ENCODE results near the gene WDR7.
"Not testable (repeated sequence)": the region's sequence is repeated elsewhere in the genome, so short reads cannot be mapped to it uniquely, and the experiment has no call there.

The WDR7 gene

GRCh38 chr18:56654280-56654679 is 3.1 kb downstream of the WDR7 start:
- not testable (repeated sequence) for DNase-seq (ENCODE audit: low read depth in 2 of 2)

DNA sequence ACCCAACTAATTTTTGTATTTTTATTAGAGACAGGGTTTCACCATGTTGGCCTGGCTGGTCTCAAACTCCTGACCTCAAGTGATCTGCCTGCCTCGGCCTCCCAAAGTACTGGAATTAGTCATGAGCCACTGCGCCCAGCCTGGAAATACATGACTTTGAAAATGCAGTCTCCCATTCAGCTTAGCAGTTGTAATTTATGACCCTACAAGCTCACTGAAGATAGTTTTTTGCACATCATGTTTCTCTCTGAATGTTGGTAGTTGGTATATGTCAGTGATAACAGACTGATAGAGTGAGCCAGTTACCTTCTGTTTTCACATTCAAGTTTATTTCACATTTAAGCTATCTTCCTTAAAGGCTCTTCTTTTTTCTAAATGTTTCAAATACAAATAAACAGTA is 7.1 kb downstream of the WDR7 start:
- no peak for DNase-seq (ENCODE audit: low read depth in 2 of 2)

- no peak for DNase-seq (ENCODE audit: low read depth in 2 of 2)
Measured at GRCh38 chr18:56659111-56659510, 8.0 kb downstream of the WDR7 start.

DNA sequence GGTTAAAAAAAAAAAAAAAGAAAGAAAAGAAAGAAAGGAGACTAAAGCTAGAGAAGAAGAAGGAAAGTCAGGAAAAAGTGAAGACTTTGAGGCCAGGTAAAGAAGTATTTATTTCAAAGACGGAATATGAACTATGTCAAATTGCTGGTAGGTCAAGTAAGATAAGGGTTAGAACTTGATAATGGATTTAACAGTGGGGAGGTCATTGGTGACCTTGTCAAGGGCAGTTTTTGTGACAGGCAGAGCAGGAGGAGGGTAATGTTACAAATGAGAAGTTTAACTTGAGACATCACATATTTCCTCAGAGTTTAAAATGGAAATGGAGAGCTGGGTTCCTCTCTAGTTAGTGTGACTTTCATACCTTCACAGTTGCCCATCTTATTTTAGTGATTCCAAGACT is 9.5 kb downstream of the WDR7 start:
- DNase-seq (ENCODE audit: low read depth in 2 of 2), result no peak

- no peak for DNase-seq (ENCODE audit: low read depth in 2 of 2)
Measured at GRCh38 chr18:56661360-56662062, 10.4 kb downstream of the WDR7 start.

DNA sequence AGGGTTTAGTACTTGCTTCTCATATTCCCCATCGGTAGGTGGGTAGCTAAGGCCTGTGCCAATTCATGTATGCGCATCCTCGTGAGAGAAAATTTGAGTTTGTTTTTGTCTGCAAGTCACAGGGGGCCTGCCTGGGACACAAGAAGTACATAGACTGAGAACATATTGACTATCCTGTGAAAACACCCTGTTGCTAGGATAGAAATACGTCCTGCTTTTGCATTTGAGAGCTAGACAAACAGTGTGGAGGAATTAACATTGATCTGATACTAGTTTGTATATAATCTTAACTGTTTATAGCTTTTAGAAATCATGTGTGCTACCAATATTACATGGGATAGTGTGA is 10.9 kb downstream of the WDR7 start:
- no peak for DNase-seq (ENCODE audit: low read depth in 2 of 2)

DNA sequence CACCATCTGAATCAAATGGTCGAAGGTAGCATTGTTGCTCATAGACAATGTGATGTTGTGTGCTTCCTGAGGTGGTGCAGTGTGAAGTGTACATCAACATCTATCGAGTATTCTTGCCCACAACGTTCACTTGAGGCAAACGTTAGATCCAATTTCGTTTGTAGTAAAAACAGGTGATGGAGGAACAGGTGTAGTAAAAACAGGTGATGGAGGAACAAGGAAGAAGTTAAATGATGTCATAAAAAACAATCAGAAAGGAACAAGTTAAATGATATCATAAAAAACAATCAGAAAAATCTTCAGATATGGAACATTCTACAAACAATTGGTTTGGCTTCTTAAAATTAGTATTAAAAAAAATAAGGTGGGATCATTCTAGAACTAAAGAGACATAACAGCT is 11.3 kb downstream of the WDR7 start:
- no peak for DNase-seq (ENCODE audit: low read depth in 2 of 2)

DNA sequence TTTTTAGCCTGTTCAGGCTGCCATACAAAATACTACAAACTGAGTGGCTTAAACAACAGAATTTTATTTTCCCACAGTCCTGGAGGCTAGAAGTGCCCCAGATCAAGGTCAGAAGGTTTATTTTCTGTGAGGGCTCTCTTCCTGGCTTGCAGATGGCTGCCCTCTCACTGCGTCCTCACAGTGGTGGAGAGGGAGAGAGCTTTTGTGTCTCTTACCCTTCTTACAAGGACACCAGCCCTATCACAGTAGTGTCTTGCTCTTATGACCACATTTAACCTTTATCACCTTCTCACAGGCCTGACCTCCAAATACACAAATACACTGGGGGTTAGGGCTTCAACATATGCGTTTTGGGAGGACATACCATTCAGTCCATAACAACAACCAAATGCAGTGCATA is 11.7 kb downstream of the WDR7 start:
- DNase-seq (ENCODE audit: low read depth in 2 of 2), result no peak

- DNase-seq (ENCODE audit: low read depth in 2 of 2), result no peak
Measured at GRCh38 chr18:56672391-56672790, 21.2 kb downstream of the WDR7 start.

DNA sequence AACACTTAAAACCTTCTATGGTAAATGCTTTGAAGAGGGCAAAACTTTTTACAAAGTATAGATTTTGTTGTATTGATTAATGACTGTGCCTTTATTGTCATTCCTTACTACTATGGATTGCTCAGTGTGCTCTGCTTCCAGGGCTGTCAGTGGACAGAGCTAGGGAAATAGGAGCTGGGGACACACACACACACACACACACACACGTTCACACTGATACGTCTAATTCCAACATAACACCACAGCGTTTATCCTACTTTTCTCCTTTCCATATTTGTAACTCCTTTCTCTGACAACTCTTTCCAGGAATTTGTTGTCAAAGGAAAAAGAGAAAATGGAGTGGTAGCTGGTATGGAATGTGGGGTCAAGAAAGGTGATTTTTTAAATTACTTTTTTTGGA is 21.8 kb downstream of the WDR7 start:
- DNase-seq (ENCODE audit: low read depth in 2 of 2), result no peak

DNA sequence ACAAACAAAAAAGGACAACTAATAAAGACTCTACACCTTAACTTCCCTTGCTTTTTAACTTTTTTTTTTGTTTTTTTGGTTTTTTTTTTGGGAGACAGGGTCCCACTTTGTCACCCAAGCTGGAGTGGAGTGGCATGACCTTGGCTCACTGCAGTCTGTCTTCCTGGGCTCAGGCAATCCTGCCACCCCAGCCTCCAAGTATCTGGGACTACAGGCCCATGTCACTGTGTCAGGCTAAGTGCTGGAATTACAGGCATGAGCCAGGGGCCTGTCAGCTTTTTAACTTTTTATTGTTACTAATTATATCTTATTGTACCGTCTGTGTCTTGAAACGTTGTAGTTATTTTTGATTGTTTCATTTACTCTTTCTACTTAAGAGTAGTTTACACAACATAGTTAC is 25.5 kb downstream of the WDR7 start:
- no peak for DNase-seq (ENCODE audit: low read depth in 2 of 2)

DNA sequence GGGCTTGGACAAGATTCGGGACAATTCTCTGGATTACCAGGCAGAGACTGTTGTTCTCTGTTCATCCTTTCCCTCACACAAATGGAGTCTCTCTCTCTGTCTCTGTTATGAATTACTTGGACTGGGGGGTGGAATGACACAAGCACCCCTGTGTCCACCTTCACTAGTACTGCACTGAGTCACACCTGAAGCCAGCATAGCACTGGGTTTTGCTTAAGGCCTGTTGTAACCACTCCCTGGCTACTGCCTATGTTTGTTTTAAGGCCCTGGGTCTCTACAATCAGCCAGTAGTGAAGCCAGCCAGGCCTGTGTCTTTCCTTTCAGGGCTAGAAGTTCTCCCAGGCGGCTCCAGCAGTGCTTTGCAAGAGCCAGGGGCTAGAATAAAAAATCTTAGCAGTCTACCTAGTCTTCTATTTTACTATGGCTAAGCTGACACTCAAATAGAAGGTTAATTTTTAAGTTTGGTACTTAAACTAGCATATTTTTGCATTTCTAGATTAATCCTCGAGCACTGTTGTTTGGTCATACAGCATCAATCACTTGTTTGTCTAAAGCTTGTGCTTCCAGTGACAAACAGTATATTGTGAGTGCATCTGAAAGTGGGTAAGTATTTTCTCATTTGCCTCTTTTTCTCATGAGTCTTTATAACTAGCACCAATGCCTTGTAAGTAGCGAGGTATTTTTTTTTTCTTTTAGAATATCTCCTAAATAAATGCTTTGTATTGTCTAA is 27.8 kb downstream of the WDR7 start:
- DNase-seq (ENCODE audit: low read depth in 2 of 2), result no peak

GRCh38 chr18:56684277-56684676 is 33.1 kb downstream of the WDR7 start:
- DNase-seq (ENCODE audit: low read depth in 2 of 2), result no peak

DNA sequence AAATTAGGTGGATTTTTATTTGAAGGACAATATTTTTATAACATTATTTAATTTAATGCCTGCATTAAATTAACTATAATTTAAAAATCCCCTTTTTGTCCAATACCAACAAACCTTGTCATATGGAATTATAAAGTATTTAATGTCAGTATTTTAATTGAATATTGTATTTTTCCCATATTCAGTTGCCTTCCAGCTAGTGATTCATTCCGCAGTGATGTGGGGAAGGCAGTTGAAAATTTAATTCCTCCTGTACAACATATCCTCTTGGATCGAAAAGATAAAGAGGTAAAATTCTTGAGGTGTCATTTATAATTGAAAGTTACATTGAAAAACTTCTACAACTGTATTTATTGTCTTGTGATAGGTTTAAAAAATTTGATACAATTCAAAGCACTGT is 40.4 kb downstream of the WDR7 start:
- DNase-seq (ENCODE audit: low read depth in 2 of 2), result no peak

- no peak for DNase-seq (ENCODE audit: low read depth in 2 of 2)
Measured at GRCh38 chr18:56696966-56697365, 45.8 kb downstream of the WDR7 start.

- peak in 1 of 2 experiments; percentile 9 for DNase-seq (ENCODE audit: low read depth in 2 of 2)
Measured at GRCh38 chr18:56702946-56703345, 51.8 kb downstream of the WDR7 start.

DNA sequence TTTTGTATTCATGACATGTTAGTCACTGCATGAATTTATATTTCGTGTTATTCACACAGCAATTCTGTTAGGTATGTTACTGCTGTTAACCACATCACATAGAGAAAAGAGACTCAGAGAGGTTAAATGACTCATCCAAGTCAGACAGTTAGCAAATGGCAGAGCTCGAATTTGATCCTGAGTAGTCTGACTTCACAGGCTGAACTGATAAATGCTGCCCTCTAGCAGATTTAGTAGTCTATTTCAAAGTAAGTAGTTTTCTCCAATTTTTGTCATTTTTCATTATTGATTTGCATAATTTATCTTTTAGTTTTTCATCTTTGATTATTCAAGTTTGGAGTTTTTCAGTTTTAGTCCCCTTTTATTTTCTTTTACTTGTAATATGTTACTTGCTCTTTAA is 58.3 kb downstream of the WDR7 start:
- peak; percentile 59 to 63 for DNase-seq (ENCODE audit: low read depth in 2 of 2)

DNA sequence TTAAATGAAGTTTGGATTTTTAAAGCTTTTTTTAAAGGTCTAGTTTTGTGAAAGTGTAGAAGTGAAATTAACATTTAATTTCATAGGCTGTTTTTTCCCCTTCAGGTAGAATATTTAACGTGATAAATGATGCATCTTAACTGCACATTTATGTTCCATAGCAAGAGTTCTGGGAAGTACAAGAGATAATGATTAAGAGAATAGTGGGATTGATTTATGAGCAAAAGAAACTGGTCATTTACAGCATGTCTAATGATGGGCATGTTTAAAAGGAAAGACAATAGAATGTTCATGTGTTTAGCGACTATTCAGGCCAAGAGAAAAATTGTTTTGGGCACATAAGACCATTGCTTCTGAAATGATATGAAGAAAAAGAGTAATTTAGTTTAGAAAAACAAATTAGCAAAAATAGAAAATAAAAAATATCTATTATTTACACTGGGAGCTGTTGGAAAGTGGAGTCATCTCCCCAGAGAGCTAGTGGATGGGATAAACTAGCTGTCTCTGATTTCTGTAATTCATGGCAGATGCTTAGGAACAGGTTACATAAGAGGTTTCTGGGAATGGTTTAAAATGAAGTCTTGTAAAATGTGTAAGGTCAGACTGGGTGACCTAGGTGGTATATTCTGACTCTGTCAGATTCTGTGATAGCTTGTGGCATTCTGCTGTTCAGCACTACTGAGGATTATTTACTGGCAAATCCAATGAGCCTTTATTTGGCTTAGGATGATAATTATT is 60.7 kb downstream of the WDR7 start:
- peak; percentile 42 to 48 for DNase-seq (ENCODE audit: low read depth in 2 of 2)

- no peak for DNase-seq (ENCODE audit: low read depth in 2 of 2)
Measured at GRCh38 chr18:56712761-56713160, 61.6 kb downstream of the WDR7 start.

GRCh38 chr18:56715121-56715520 is 64.0 kb downstream of the WDR7 start:
- peak; percentile 34 to 43 for DNase-seq (ENCODE audit: low read depth in 2 of 2)

- no peak for DNase-seq (ENCODE audit: low read depth in 2 of 2)
Measured at GRCh38 chr18:56716692-56717146, 65.6 kb downstream of the WDR7 start.

GRCh38 chr18:56721031-56721430 is 69.9 kb downstream of the WDR7 start:
- DNase-seq (ENCODE audit: low read depth in 2 of 2), result no peak

DNA sequence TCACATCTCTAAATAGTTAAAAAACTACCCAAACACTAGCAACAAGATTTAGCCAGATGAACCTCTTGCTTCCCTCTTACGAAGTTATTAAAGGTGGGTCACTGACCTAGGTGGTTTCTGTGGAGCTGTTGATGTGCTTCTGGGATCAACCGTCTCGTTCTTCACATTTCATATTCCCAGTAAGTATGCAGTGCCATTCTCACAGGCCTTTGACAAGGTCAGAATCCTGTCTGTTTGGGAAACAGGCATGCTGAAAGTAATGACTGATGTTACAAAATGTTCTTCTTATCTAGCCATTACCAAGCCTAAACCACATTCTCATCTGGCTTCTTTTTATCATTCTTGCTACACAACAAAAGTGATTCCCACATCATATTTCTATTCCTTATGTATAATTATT is 70.3 kb downstream of the WDR7 start:
- no peak for DNase-seq (ENCODE audit: low read depth in 2 of 2)

All from fibroblast of skin of left quadriceps (primary cell).